Activated gamma-delta T cell (primary cell): ENCODE results near the gene MEX3A.
"Not testable (repeated sequence)": the region's sequence is repeated elsewhere in the genome, so short reads cannot be mapped to it uniquely, and the experiment has no call there.

Experiments
- DNase-seq: peaks from one replicate; lab custom pipeline; 2025; lab: John Stamatoyannopoulos, UW

The MEX3A gene

DNA sequence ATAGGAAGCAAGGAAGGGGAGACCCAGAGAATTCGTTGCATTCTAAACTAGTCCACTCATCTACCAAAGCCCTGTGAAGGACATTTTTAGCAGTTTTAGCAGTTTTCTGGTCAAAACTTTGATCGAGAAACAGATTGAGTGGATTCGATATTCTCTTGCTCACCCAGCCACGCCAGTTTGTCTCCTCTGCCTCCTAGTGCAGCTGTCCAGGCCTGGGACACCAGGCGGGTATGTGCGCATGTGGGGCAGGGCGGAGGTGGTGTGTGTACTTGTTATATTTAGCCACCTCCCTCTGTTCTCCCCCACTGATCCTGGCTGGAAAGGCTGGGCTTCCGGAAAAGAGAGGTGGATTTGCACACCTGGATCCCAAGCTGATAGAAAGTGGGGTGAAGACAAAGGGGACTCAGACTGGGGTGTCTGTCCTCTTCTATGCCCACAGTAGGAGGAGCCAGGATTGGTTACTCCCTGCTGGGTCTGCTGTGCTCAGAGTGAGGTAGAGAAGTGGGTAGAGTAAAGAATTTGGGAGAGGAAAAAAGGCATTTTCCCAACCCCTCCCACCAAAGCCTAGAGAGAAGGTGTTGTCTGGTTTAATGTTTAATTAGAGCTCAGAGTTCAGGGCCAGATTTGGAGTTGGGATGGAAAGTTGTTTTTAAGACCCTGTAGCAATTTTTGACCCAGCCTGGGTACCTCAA, 36.1 kb upstream of the MEX3A start:
- no peak for DNase-seq

DNA sequence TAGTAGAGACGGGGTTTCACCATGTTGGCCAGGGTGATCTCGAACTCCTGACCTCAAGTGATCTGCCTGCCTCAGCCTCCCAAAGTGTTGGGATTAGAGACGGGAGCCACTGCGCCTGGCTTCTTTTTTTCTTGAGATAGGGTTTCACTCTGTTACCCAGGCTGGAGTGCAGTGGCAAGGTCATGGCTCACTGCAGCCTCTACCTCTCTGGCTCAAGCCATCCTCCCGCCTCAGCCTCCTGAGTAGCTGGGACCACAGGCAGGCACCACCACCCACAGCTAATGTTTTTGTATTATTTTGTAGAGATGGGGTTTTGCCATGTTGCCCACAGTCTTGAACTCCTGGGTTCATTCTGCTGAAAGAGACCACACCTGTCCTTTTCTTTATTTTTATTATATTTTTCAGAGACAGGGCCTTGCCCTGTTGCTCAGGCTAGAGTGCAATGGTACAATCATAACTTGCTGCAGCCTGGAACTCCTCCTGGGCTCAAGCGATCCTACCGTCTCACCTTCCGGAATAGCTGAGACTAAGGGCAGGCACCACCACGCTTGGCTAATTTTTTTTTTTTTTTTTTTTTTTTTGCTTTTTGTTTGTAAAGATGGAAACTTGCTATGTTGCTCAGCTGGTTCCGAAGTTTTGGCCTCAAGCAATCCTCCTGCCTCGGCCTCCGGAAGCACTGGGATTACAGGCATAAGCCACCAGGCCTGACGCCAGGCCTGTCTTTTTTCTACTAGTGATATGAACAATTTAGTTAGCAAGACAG, 35.3 kb upstream of the MEX3A start:
- no peak for DNase-seq

DNA sequence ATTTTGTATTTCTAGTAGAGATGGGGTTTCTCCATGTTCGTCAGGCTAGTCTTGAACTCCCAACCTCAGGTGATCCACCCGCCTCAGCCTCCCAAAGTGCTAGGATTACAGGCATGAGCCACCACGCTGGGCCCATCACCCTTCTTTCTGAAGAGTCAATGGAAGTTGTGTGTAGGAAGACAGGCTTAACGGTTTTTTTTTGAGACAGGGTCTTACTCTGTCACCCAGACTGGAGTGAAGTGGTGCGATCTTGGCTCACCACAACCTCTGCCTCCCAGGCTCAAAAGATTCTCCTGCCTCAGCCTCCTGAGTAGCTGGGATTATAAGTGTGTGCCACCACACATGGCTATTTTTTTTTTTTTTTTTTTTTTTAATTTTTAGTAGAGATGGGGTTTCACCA, 34.5 kb upstream of the MEX3A start:
- not testable (repeated sequence) for DNase-seq

DNA sequence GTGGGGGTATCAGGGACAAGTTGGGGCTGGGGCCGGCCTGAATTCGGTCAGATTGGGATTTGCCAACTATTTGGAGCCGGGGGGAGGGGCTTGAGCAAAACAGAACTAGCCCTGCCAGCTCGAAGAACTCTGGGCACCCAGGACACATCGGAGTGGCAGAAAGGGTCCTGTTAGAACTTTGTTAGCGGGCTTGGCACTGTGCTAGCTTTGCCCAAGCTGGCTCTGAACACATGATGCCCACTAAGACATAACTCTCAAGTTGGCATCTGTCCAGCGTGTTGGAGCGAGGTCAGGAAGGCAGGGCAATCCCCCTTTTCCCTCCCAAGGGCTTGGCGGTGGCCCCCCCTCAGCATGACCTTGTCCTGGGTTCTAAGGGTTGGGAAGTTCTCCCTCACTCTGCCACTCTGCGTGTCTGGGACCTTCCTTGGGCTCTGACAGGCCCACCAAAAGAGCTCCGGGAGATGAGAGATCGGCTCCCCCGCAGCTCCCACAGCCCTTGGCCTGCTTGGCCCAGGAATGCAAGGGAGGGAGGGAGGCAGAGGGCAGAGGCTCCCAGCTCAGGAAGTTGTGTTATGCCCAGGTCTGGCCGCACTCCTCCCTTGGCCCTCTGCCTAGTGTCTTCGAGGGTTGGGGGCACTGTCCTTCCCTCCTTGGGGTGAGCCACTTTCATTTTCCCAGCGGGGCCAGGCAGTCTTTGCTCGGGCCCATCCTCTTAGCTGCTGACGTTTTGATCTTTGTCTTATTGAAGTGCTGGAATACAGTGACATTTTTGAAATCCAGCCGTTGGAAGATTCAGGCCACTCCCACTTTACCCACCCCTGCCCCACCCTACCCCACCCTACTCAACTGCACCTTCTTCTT, 33.5 kb upstream of the MEX3A start:
- no peak for DNase-seq

DNA sequence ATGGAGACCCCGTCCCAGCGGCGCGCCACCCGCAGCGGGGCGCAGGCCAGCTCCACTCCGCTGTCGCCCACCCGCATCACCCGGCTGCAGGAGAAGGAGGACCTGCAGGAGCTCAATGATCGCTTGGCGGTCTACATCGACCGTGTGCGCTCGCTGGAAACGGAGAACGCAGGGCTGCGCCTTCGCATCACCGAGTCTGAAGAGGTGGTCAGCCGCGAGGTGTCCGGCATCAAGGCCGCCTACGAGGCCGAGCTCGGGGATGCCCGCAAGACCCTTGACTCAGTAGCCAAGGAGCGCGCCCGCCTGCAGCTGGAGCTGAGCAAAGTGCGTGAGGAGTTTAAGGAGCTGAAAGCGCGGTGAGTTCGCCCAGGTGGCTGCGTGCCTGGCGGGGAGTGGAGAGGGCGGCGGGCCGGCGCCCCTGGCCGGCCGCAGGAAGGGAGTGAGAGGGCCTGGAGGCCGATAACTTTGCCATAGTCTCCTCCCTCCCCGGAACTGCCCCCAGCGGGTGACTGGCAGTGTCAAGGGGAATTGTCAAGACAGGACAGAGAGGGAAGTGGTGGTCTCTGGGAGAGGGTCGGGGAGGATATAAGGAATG, 32.8 kb upstream of the MEX3A start:
- DNase-seq = no peak

DNA sequence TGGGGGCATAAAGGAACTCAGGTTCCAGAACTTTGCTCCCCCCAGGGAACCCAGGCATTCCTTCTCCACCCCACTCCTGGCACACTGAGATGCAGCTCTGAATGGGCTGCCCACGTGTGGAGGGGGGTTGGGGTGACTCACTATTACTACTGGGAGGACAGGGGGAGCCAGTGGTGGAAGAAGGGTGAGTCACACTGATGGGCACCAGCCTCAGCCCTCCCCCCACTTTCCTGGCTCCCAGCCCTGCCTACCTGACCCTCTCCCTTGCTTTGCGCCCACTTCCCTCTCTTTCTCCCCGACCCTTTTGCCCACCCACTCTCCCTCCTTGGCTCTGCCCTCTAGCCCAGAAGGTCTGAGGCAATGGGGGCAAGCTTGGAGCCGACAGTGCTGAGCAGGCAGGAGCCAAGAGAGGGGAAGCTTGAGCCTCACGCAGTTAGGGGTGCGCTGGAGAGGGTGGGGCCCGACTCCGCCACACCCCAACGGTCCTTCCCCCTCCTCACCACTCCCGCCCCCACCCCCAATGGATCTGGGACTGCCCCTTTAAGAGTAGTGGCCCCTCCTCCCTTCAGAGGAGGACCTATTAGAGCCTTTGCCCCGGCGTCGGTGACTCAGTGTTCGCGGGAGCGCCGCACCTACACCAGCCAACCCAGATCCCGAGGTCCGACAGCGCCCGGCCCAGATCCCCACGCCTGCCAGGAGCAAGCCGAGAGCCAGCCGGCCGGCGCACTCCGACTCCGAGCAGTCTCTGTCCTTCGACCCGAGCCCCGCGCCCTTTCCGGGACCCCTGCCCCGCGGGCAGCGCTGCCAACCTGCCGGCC, 32.0 kb upstream of the MEX3A start, which contains the start of gene LMNA:
Gene LMNA (plus strand): TSS at position 611 of the 818 bp plus-strand sequence. CDS start 208 bp downstream, outside the sequence.
- peak; percentile 60 for DNase-seq

DNA sequence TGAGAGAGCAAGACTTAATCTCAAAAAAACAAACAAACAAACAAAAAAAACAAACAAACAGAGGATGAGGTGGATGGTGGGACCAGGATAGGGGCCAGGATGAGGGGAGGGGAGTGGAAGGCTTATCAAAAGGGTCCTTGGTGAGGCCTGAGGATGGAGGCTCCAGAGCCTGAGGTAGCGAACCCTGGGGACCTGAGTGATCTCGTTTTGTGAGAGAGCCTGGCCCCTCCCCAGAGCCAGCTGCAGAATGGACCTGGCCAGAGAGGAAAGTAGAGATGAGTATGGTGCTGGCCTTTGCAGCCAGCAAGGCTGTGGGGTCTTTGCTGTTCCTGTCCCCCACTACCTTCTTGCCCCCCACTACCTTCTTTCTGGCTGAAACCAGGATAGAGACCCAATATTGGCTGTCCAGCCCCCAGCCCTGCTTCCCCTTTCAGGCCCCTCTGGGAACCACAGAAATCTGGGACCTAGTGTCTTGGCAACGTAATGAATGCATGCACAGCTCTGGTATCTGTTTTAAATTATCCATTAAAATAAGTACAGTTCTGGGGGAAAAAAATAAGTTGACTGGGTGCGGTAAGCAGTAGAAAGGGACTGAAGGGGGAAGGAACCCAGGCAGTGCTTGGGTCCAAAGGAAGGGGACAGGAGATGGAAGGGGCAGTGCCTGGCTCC, 31.2 kb upstream of the MEX3A start:
- DNase-seq = no peak

DNA sequence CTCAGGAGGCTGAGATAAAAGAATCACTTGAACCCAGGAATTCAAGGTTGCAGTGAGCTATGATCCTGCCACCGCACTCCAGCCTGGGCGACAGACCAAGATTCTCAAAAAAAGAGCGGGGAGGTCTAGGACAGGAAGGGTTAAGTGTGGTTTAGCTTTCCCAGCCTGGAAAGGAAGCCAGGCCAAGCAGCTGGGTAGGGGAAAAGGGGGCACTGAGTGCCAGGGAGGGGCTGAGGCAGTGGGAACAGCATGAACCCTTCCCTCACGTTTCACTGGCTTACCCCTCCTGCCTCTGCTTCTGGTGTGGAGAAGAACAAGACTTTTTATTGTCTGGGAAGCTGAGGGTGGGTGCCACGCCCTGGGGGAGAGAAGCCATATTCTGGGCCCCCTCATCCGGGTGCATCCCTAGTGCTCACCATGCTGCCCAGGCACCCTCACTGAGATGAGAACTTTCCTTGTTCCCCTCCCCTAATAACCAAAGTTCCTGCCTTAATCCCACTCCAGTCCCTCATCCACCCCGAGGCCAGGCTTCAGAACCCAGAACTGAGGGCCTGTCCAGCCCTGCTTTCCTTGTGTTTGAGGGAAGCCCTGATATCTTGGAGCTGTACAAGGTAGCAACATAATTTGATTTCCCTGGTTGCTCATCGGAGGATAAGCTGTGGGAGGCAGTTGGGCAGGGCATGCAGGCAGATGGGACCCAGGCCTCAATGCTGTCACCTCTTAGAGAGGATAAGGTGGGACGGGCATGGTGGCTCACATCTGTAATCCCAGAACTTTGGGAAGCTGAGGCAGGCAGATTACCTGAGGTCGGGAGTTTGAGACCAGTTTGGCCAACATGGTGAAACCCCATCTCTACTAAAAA, 30.2 kb upstream of the MEX3A start:
- DNase-seq = no peak

DNA sequence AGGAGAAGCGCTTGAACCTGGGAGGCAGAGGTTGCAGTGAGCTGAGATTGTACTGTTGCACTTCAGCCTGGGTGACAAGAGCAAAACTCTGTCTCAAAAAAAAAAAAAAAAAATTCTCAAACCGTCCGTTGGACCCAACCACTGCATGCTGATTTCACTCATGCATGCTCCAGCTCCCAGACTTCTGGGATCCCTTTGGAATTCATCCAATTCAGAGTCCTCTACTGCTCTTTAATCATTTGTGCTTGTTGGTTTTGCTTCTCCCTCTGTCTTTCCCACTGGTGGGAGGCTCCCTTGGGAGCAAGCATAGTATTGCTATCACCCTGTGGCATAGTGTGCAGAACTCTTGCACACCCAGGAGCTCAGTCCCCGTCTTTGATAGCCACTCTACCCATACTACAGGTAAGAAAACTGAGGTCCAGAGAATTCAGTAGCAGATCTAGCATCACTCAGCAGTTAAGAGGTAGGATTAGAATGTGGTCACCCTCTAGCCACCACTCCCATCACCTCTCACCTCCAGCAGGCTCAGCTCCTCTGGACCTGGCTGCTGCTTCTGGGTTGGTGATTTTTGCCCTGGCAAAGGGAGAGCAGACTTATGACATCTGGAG, 29.2 kb upstream of the MEX3A start:
- DNase-seq = no peak

DNA sequence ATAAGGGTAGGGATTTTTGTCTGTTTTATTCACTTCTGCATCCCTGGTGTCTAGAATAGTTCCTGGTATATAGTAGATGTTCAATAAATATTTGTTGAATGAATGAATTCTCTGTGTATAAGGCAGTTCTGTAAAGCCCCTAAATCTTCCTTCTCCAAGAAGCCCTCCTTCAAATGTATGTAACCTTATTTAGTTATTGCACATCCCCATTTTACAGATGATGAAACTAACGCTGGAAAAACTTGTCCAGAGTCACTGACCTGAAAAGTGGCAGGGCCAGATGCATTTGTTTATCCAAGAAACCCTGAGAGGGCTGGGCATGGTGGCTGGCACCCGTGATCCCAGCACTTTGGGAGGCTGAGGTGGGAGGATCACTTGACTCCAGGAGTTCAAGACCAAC, 28.0 kb upstream of the MEX3A start:
- no peak for DNase-seq

DNA sequence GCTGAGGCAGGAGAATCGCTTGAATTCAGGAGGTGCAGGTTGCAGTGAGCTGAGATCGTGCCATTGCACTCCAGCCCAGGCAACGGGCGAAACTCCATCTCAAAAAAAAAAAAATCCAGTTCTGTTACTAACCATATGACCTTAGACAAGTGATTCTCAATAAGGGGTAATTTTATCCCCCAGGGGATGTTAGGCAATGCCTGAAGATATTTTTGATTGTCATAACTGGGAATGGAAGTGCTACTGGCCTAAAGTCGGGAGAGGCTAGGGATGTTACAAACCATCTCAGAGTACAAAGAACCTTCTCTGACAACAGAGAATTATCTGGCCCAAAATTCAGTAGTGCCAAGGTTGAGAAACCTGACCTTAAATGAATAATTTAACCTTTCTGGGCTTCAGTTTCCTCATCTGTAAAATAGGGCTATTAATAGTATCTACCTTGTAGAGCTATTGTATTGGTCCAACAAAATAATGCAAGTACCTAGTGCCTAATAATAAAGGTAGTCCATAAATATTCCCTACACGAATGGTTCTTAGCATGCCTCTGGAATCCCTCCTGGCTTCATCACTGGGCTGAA, 26.5 kb upstream of the MEX3A start:
- no peak for DNase-seq

DNA sequence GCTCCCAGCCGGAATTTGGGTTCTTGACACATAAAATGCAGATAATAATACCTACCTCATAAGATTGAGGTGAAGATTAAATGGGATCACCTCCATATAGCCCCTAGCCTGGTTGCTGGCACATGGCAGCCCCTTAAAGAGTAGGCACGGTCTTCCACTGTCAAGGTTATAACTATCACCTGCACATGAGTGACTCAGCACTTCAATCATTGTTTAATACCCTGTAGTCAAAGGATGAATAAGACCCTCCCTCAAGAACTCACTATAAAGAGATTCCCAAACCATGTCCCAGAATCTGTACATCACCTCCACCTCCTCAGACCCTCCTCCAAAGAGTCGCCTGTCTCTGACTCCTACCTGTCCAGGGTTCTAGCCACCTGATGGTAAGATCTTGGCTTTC, 25.8 kb upstream of the MEX3A start:
- no peak for DNase-seq

DNA sequence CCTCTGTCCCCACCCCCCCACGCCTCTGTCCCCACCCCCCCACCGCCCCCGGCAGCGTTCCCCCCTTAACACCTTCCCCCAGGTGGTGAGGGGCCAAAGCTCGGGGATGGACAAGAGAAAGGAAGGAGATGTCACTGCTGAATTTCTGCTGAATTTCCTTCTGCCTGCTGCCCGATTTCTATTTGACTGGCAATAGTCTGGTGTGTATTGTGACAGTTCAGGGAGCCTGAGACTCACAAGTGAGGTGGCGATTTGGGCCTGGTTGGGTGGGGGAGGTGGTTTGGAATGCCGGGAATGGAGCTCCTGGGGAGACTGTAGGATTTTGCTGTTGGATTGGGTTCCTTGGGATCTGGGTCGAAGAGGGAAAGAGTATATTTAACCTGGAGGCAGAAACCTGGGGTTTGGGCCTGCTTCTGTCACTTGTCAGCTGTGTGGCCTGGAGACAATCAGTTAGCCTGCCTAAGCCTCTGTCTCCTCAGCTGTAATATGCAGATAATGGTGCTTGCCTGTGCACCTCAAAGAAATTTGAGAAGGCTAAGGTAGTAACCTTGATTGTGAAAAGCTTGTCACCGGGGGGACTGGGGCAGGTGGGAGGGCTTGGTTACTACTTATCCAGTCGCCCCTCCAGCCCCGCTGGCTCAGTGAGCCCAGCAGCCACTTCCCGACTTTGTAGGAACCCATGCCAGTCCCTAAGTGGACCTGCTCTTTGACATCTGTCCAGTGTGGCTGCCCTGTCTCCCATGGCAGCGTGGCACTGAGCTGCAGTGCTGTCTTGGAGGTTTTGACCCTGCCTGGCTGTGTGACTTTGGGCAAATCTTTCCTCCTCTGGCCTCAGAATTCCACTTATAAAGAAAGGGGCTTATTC, 24.6 kb upstream of the MEX3A start:
- DNase-seq = no peak

DNA sequence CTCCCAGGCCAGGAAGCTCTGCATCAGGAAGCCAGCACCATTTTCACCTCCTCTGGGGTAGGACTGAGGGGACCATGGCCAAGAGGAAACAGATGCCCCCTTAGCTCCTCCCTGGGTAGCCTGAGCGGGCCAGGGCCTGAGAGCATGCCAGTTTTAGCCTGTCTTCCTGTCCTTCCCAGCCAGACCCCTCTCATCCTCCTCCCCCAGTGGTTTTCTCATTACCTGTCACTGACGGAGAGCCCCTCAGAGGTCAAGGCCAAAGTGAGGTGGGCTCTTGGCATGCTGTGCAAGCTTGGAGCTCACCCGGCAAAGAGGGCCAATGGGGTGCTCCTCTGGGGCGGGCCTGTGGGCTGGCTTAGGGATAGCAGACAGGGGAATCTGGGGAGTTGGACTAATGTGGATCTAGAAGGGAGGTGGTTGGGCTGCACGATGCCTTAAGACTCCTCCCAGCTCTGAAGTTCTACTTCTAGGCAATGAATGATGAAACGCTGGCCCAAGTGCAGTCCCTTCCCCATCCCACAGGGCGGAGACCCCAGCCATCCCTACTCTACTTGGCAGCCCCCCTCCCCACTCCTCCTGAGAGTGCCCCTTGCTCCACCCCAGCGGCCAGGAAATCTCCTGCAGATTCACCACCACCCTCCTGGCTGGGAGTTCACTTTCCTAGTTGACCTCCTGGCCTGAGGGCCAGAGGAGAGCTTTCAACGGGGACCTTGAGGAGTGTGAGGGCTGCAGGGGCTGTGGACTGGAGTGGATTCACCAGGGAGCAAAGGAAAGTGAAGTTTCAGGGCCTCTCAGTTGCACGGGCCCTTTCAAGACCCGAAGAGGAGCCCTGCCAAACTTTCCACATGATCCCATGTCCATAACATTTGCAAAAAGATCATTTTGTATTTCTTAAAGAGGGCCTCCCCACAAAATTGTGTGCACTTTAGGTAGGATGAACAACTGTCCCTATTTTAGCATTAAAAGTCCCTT, 22.9 kb upstream of the MEX3A start:
- DNase-seq = no peak

DNA sequence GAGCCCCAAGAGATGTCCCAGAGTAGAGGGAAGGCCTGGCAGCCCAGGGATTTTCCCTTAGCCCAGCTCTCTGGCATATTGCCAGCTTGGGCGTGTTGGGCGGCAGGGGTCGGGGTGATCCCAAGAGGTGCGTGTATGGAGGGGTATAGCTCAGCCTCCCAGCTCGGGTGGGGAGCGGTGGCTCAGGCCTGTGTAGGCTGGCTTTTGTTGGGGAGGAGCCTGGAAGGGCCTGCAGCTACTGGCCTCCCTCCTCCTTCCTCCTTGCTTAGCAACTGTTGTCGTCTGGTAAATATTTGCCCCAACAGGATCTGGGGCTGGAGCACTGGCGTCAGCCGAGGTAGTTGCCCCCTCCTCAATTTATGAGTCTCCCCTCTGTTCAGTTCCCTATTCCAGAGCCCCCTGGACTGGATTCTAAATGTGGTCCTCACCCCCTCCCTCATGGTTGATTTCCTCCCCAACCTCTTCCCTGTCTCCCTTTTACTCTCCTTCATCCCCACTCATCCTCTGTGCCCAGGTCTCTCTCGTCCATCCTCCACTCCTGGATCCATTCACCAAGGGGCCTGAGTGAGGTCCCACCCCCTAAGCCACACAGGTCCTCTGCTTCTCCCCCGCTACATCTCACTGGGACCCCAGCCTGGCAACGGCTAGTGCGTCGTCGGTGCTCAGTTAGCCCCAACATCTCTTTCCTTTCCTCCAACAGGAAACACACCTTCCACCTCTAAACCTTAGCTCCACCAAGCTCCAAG, 22.0 kb upstream of the MEX3A start:
- no peak for DNase-seq

DNA sequence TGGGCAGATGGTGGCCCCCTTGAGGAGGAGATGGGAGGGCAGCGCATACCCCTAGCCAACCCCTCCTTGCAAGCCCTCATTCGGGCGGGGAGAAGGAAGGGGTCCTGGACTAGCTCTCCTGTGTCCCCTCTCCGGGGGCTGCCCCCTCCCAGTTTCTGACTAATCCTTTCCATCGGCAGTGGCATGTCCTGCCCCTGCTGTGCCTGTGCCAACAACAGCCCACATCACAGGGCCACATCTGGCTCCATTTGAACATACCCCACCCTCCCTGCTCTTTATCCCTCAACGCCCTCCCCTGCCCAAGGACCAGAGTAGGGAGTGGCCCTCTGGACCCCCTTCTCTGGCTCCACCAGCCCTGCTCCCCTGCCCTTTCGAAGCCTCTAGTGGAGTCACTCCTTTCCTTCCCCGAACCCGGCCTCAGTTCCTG, 21.3 kb upstream of the MEX3A start:
- no peak for DNase-seq
